Activated gamma-delta T cell (primary cell): ENCODE data around the gene GUCA2B.

Experiments used
- DNase-seq: peaks from one replicate; lab custom pipeline; 2025; lab: John Stamatoyannopoulos, UW
- total RNA-seq, 2 donors: gene quantifications; one replicate each; lab custom pipeline; 2026; lab: John Stamatoyannopoulos, UW

The GUCA2B gene
- 0 reads per million in 2 donors for total RNA-seq

GRCh38 chr1:42152907-42153600, at the start of gene GUCA2B:
GUCA2B (plus strand) TSS chr1:42153410; CDS start chr1:42153451, 41 bp downstream.
- no peak for DNase-seq

GRCh38 chr1:42105025-42105424, 48.2 kb upstream of the GUCA2B start:
- DNase-seq: no peak

- DNase-seq: no peak
Measured at GRCh38 chr1:42108309-42108708, 44.9 kb upstream of the GUCA2B start.

- DNase-seq: no peak
Measured at GRCh38 chr1:42109600-42109999, 43.6 kb upstream of the GUCA2B start.

GRCh38 chr1:42114229-42114628, 39.0 kb upstream of the GUCA2B start:
- DNase-seq: no peak

- no peak for DNase-seq
Measured at GRCh38 chr1:42117214-42117613, 36.0 kb upstream of the GUCA2B start.

- no peak for DNase-seq
Measured at GRCh38 chr1:42118125-42118524, 35.1 kb upstream of the GUCA2B start.

GRCh38 chr1:42122408-42122807, 30.8 kb upstream of the GUCA2B start:
- DNase-seq: no peak

GRCh38 chr1:42125552-42125951, 27.7 kb upstream of the GUCA2B start:
- DNase-seq: no peak

- no peak for DNase-seq
Measured at GRCh38 chr1:42127767-42128166, 25.4 kb upstream of the GUCA2B start.

- DNase-seq: no peak
Measured at GRCh38 chr1:42128499-42128898, 24.7 kb upstream of the GUCA2B start.

- no peak for DNase-seq
Measured at GRCh38 chr1:42128964-42129363, 24.2 kb upstream of the GUCA2B start.

GRCh38 chr1:42130061-42130660, 23.0 kb upstream of the GUCA2B start:
- DNase-seq: no peak

- DNase-seq: no peak
Measured at GRCh38 chr1:42133390-42133789, 19.8 kb upstream of the GUCA2B start.

- no peak for DNase-seq
Measured at GRCh38 chr1:42133809-42134526, 19.2 kb upstream of the GUCA2B start.

- DNase-seq: no peak
Measured at GRCh38 chr1:42135426-42135825, 17.8 kb upstream of the GUCA2B start.

- DNase-seq: no peak
Measured at GRCh38 chr1:42136466-42136865, 16.7 kb upstream of the GUCA2B start.

GRCh38 chr1:42137766-42138165, 15.4 kb upstream of the GUCA2B start:
- DNase-seq: no peak

GRCh38 chr1:42138586-42138985, 14.6 kb upstream of the GUCA2B start:
- no peak for DNase-seq

- DNase-seq: no peak
Measured at GRCh38 chr1:42139444-42139843, 13.8 kb upstream of the GUCA2B start.

GRCh38 chr1:42140191-42140590, 13.0 kb upstream of the GUCA2B start:
- DNase-seq: no peak

- no peak for DNase-seq
Measured at GRCh38 chr1:42141978-42142377, 11.2 kb upstream of the GUCA2B start.
